Peyer's patch (tissue), 4 donors: ENCODE data around the gene LDB3.

Experiments used
- POLR2A ChIP-seq, 2 donors: fragments of 450-650 bp; IDR thresholded peaks; one replicate each; pipeline ENCODE4 v1.5.1; 2017; ENCODE audit warnings: antibody characterized with exemption in 2 of 2, mild to moderate bottlenecking in 2 of 2, moderate library complexity in 2 of 2
- TF ChIP-seq, protein P1 (sequence below), 6 experiments: fragments of 450-650 bp in 4 of 6; fragments of 200-600 bp in 2 of 6; sonication (generic) in 1 of 6; IDR thresholded peaks; one replicate each; pipeline ENCODE4 v1.5.1; 2017 to 2019; ENCODE audit warnings: antibody characterized with exemption in 6 of 6, mild to moderate bottlenecking in 3 of 6, moderate library complexity in 1 of 6

DNA sequence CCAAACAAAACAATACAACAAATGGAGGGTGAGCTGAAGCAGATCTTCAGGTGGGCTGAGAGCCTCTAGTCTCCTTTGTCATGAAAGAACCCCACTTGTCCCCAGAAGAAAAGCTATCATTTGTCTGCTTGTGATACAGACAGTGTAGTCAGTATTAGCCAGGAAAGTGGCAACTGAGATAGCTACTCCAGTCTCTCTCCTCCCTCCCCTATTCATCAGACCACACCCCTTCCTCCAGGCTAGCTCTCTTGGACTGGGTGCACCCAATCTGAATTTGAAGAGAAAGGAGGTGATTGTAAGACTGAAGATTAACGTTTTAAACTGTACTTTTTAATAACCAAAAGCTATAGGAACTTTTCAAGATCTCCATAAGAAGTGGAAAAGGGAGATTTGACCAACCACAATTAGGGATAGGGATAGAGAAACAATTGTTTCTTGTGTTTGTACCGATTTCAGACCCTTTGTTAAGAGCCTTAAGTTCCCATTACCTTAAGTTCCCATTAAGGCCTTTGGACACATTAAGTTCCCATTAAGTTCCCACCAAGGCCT, 102.2 kb downstream of the LDB3 start:
- TF ChIP-seq, protein P1, sequence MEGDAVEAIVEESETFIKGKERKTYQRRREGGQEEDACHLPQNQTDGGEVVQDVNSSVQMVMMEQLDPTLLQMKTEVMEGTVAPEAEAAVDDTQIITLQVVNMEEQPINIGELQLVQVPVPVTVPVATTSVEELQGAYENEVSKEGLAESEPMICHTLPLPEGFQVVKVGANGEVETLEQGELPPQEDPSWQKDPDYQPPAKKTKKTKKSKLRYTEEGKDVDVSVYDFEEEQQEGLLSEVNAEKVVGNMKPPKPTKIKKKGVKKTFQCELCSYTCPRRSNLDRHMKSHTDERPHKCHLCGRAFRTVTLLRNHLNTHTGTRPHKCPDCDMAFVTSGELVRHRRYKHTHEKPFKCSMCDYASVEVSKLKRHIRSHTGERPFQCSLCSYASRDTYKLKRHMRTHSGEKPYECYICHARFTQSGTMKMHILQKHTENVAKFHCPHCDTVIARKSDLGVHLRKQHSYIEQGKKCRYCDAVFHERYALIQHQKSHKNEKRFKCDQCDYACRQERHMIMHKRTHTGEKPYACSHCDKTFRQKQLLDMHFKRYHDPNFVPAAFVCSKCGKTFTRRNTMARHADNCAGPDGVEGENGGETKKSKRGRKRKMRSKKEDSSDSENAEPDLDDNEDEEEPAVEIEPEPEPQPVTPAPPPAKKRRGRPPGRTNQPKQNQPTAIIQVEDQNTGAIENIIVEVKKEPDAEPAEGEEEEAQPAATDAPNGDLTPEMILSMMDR (IDR thresholded peaks at IDR 0.05), result no peak
- no peak for TF ChIP-seq POLR2A (IDR thresholded peaks at IDR 0.05)
